ENCODE measurements around the gene SELENOW. TPM values are rescaled to one million over a fixed set of nuclear protein-coding genes. Genes with fewer than 3 reads are reported as not detected.
"Not testable (repeated sequence)": the region's sequence is repeated elsewhere in the genome, so short reads cannot be mapped to it uniquely, and the experiment has no call there.

Gene SELENOW
- total RNA-seq, 4 donors from 2014 or later, result 247 to 321 (median 276) TPM

DNA sequence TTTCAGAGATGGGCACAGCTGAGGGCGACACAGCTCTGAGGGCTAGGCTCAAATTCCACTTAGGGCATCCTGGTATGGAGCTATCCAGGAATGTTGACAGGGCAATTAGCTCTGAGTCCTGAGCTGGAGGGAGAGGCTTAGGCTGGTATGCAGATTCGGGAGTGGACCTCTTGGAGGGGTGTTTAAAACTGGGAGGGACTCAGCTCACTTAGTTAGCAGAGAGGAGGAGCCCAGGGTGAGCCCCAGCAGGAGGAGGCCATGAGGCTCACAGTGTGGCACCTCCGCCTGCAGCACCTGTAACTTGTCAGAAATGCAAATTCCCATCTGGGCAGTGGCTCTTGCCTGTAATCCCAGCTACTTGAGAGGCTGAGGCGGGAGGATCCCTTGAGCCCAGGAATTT, 43.4 kb upstream of the SELENOW start:
- no peak overlapping the region for H3K27ac ChIP-seq
- no peak overlapping the region for H3K4me3 ChIP-seq
- H3K4me1 ChIP-seq, result peaks cover 0 to 5% (median 0%) of the 10 kb centered on the region in 4 donors
- H3K9me3 ChIP-seq, result no peaks in the 10 kb centered on the region
- peaks cover 0 to 7% (median 0%) of the 10 kb centered on the region in 3 donors for H3K36me3 ChIP-seq
- TF ChIP-seq POLR2A (IDR thresholded peaks at IDR 0.05), result no peak
- TF ChIP-seq, protein P1, sequence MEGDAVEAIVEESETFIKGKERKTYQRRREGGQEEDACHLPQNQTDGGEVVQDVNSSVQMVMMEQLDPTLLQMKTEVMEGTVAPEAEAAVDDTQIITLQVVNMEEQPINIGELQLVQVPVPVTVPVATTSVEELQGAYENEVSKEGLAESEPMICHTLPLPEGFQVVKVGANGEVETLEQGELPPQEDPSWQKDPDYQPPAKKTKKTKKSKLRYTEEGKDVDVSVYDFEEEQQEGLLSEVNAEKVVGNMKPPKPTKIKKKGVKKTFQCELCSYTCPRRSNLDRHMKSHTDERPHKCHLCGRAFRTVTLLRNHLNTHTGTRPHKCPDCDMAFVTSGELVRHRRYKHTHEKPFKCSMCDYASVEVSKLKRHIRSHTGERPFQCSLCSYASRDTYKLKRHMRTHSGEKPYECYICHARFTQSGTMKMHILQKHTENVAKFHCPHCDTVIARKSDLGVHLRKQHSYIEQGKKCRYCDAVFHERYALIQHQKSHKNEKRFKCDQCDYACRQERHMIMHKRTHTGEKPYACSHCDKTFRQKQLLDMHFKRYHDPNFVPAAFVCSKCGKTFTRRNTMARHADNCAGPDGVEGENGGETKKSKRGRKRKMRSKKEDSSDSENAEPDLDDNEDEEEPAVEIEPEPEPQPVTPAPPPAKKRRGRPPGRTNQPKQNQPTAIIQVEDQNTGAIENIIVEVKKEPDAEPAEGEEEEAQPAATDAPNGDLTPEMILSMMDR (IDR thresholded peaks at IDR 0.05), result no peak
- DNase-seq, result no peak
- no peaks in the 10 kb centered on the region for H3K27me3 ChIP-seq

GRCh38 chr19:47740866-47741519, 37.5 kb upstream of the SELENOW start:
- Histone ChIP-seq H3K4me1 (peaks cover 0 to 25% (median 10%) of the 10 kb centered on the region in 4 donors), H3K27me3 (no peaks in the 10 kb centered on the region), H3K36me3 (peaks cover 0 to 11% (median 0%) of the 10 kb centered on the region in 3 donors), H3K9me3 (no peaks in the 10 kb centered on the region), H3K27ac (no peak overlapping the region), H3K4me3 (no peak overlapping the region)
- no peak for DNase-seq
- TF ChIP-seq, protein P1 (IDR thresholded peaks at IDR 0.05), result no peak
- TF ChIP-seq POLR2A (IDR thresholded peaks at IDR 0.05), result no peak

- TF ChIP-seq, protein P1 (IDR thresholded peaks at IDR 0.05), result no peak
- no peak for TF ChIP-seq POLR2A (IDR thresholded peaks at IDR 0.05)
- Histone ChIP-seq H3K4me3 (no peak overlapping the region), H3K36me3 (peaks cover 0 to 13% (median 0%) of the 10 kb centered on the region in 3 donors), H3K27me3 (no peaks in the 10 kb centered on the region), H3K27ac (peak overlapping the region in 1 of 4 donors; percentile 95), H3K4me1 (peaks cover 0 to 31% (median 16%) of the 10 kb centered on the region in 4 donors), H3K9me3 (no peaks in the 10 kb centered on the region)
- DNase-seq, result no peak
Observed at GRCh38 chr19:47741544-47742140, 36.9 kb upstream of the SELENOW start.

DNA sequence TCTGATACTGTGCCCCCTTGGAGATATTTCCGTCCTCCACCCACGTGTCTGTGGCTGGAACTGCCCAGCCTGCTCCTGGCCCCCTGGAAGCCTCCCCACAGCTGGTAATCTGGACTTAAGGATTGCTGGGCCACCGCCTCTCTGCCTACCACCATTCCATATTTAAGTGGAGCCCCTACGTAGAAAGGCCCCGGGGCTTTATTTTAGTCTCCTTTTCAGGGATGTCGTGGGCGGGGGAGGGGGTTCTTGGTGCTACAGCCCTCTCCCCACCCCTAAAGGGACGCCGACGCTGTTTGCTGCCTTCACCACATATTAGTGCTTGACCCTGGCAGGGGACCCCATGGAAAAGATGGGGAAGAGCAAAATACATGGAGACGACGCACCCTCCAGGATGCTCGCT, 35.9 kb upstream of the SELENOW start:
- TF ChIP-seq POLR2A (IDR thresholded peaks at IDR 0.05), result no peak
- TF ChIP-seq, protein P1 (IDR thresholded peaks at IDR 0.05), result no peak
- H3K27ac ChIP-seq, result peak overlapping the region; percentile 65 to 95 (median 78)
- no peaks in the 10 kb centered on the region for H3K27me3 ChIP-seq
- no peaks in the 10 kb centered on the region for H3K9me3 ChIP-seq
- peaks cover 0 to 23% (median 0%) of the 10 kb centered on the region in 3 donors for H3K36me3 ChIP-seq
- peak overlapping the region in 2 of 4 donors; percentile 48 to 57 for H3K4me3 ChIP-seq
- no peak for DNase-seq
- H3K4me1 ChIP-seq, result peaks cover 0 to 33% (median 20%) of the 10 kb centered on the region in 4 donors

- H3K36me3 ChIP-seq, result peaks cover 0 to 42% (median 2%) of the 10 kb centered on the region in 3 donors
- H3K4me1 ChIP-seq, result peaks cover 0 to 43% (median 20%) of the 10 kb centered on the region in 4 donors
- peak within 1 kb of the TSS; percentile 69 to 97 (median 82) for H3K4me3 ChIP-seq
- peak within 1 kb of the TSS; percentile 88 to 98 (median 93) for H3K27ac ChIP-seq
- H3K27me3 ChIP-seq, result no peaks in the 10 kb centered on the region
- peak; percentile 95 to 98 (median 98) for DNase-seq
- no peaks in the 10 kb centered on the region for H3K9me3 ChIP-seq
- peak; percentile 64 to 76 for TF ChIP-seq POLR2A (IDR thresholded peaks at IDR 0.05)
- TF ChIP-seq, protein P1 (IDR thresholded peaks at IDR 0.05), result peak in 4 of 6 experiments; percentile 18 to 31 (median 25)
Observed at GRCh38 chr19:47745010-47745901, 33.2 kb upstream of the SELENOW start, which contains the start of gene NOP53. Gene NOP53, plus strand, starts transcription at chr19:47745546. Its CDS starts 14 bp downstream, at chr19:47745560.

DNA sequence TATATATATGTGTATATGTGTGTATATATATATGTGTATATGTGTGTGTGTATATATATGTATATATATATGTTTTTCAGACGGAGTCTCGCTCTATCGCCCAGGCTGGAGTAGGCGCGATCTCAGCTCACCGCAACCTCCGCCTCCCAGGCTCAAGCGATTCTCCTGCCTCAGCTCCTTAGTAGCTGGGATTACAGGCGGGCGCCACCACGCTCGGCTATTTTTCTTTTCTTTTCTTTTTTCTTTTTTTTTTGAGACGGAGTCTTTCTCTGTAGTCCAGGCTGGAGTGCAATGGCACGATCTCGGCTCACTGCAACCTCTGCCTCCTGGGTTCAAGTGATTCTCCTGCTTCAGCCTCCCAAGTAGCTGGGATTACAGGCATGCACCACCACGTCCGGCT, 32.4 kb upstream of the SELENOW start:
- not testable (repeated sequence) for DNase-seq, H3K9me3 ChIP-seq, H3K27me3 ChIP-seq
- peaks cover 0 to 43% (median 20%) of the 10 kb centered on the region in 4 donors for H3K4me1 ChIP-seq
- H3K4me3 ChIP-seq, result peak overlapping the region; percentile 69 to 97 (median 82)
- H3K27ac ChIP-seq, result peak overlapping the region in 1 of 4 donors; percentile 88
- H3K36me3 ChIP-seq, result peaks cover 0 to 51% (median 4%) of the 10 kb centered on the region in 3 donors

All from Peyer's patch (tissue), 4 donors.